Endothelial cell of umbilical vein (primary cell): Measurements from ENCODE around the gene DDX25. TPM values are rescaled to one million over a fixed set of nuclear protein-coding genes. Genes with fewer than 3 reads are reported as not detected.

Experiments
- BruUV-seq: library from RNA; stranded (reverse); fragments of 400-500 nt; replicated peaks from 2 replicates; lab custom pipeline; 2021; lab: Mats Ljungman, UMichigan
- CTCF ChIA-PET: fragments of 300-600, 350-600 bp; sonication (Branson Sonifier 250); formaldehyde crosslinking; loops from one replicate; lab custom pipeline; 2021; ENCODE audit warnings: antibody characterized with exemption, inconsistent platforms; lab: Charles Lee
- POLR2A ChIA-PET: fragments of 300-600, 350-600 bp; sonication (Branson Sonifier 250); formaldehyde crosslinking; loops from one replicate; lab custom pipeline; 2021; ENCODE audit warnings: antibody characterized with exemption, inconsistent platforms; lab: Charles Lee
- DNase-seq: peaks from one replicate; pipeline ENCODE4 v3.0.0-alpha.2; 2011; ENCODE audit warnings: low read depth, low spot score
- FAIRE-seq: peaks from 2 replicates; lab custom pipeline; 2011; peaks lifted over from hg19 to GRCh38; lab: Jason Lieb, UNC
- H2AFZ ChIP-seq: 2 replicates; pipeline ENCODE4 v1.6.0; 2012; ENCODE audit warnings: low read depth, low read length, control low read depth, inconsistent platforms
- H3K27ac ChIP-seq: 2 replicates; pipeline ENCODE4 v1.5.1; 2011; ENCODE audit warnings: low read depth, mild to moderate bottlenecking, control low read depth, low read length, moderate library complexity; ENCODE audit not compliant: insufficient read depth
- H3K27me3 ChIP-seq, 2 experiments: 2 replicates each; pipeline versions ENCODE4 v1.6.0 to v1.6.1; 2011; ENCODE audit warnings: low read length in 2 of 2, mixed read lengths in 1 of 2; ENCODE audit not compliant: control insufficient read depth in 2 of 2, insufficient read depth in 2 of 2
- H3K36me3 ChIP-seq, 2 experiments: 2 replicates in 1 of 2; 3 replicates in 1 of 2; pipeline ENCODE4 v1.5.1; 2011; ENCODE audit warnings: low read length in 2 of 2, mild to moderate bottlenecking in 1 of 2, moderate library complexity in 1 of 2; ENCODE audit not compliant: control insufficient read depth in 2 of 2, insufficient read depth in 2 of 2; ENCODE audit errors: extremely low read depth in 1 of 2
- H3K4me1 ChIP-seq: 3 replicates; pipeline ENCODE4 v1.5.1; 2011; ENCODE audit warnings: mild to moderate bottlenecking, low read length; ENCODE audit not compliant: control insufficient read depth, insufficient read depth; ENCODE audit errors: extremely low read depth
- H3K4me2 ChIP-seq: 2 replicates; pipeline ENCODE4 v1.6.1; 2011; ENCODE audit warnings: low read length, control low read depth, mixed read lengths; ENCODE audit not compliant: insufficient read depth
- H3K4me3 ChIP-seq, 3 experiments: fragments of 200-600 bp in 1 of 3; sonication (generic), shearing (Covaris generic) in 1 of 3; replicated peaks in 1 of 3; 2 replicates each; pipeline ENCODE4 v1.5.1; 2011 to 2016; ENCODE audit warnings: control low read depth in 3 of 3, low read length in 3 of 3, mild to moderate bottlenecking in 2 of 3, inconsistent platforms in 1 of 3, low read depth in 1 of 3, moderate library complexity in 1 of 3; ENCODE audit not compliant: insufficient read depth in 1 of 3
- H3K79me2 ChIP-seq: 2 replicates; pipeline ENCODE4 v1.6.0; 2012; ENCODE audit warnings: low read length, inconsistent platforms; ENCODE audit not compliant: control insufficient read depth, insufficient read depth
- H3K9ac ChIP-seq: replicated peaks from 2 replicates; pipeline ENCODE3; 2011; ENCODE audit warnings: low read length, control low read depth; ENCODE audit not compliant: insufficient read depth; ENCODE audit errors: extremely low read depth
- H3K9me1 ChIP-seq: replicated peaks from 3 replicates; pipeline ENCODE4 v1.6.0; 2011; ENCODE audit warnings: mild to moderate bottlenecking, low read length; ENCODE audit not compliant: control insufficient read depth, insufficient read depth; ENCODE audit errors: extremely low read depth
- H3K9me3 ChIP-seq: replicated peaks from 2 replicates; pipeline ENCODE4 v1.5.1; 2012; ENCODE audit warnings: low read length, inconsistent platforms; ENCODE audit not compliant: control insufficient read depth, insufficient read depth
- H4K20me1 ChIP-seq: replicated peaks from 2 replicates; pipeline ENCODE3; 2011; ENCODE audit warnings: mild to moderate bottlenecking, low read length; ENCODE audit not compliant: control insufficient read depth, insufficient read depth; ENCODE audit errors: extremely low read depth
- GATA2 ChIP-seq: IDR thresholded peaks from 2 replicates; pipeline ENCODE4 v1.7.0; 2011; ENCODE audit warnings: low read depth, mild to moderate bottlenecking, moderate library complexity, mixed read lengths, low read length; ENCODE audit not compliant: insufficient read length, insufficient read depth
- JUN ChIP-seq: IDR thresholded peaks from 2 replicates; pipeline ENCODE4 v1.6.1; 2011; ENCODE audit warnings: borderline replicate concordance, low read depth; ENCODE audit not compliant: insufficient read length, insufficient read depth
- MYC ChIP-seq: IDR thresholded peaks from one replicate; pipeline ENCODE4 v1.6.1; 2011; ENCODE audit warnings: mild to moderate bottlenecking, low read depth, low read length
- POLR2A ChIP-seq: IDR thresholded peaks from 2 replicates; pipeline ENCODE4 v1.6.1; 2012; ENCODE audit warnings: low read depth, mild to moderate bottlenecking, control low read depth, low read length
- POLR2AphosphoS5 ChIP-seq: IDR thresholded peaks from 2 replicates; pipeline ENCODE4 v1.6.1; 2012; ENCODE audit warnings: low read depth, mild to moderate bottlenecking, control low read depth, low read length, moderate library complexity; ENCODE audit not compliant: insufficient read depth
- dilution Hi-C: fragments of 300-500 bp; cut with MboI; formaldehyde crosslinking; loops from one replicate; pipeline ENCODE4 v1.15.0; 2019; ENCODE audit warnings: low sequenced_read_pairs; ENCODE audit not compliant: extremely low pct_ligation_motif_present
- intact Hi-C: fragments of 100-400 bp; cut with micrococcal nuclease; formaldehyde crosslinking; loops from one replicate; pipeline ENCODE4 v1.10.0; 2022
- polyA plus RNA-seq, 4 experiments: library from polyadenylated mRNA; depleted of rRNA in 3 of 4; stranded (reverse) in 3 of 4; unstranded in 1 of 4; fragments of >200 nt; gene quantifications; 2 replicates each; pipeline versions ENCODE4 v1.2.1 to v1.2.3, GENCODE V29; 2011 to 2012; ENCODE audit warnings: missing spikeins in 1 of 4
- total RNA-seq: library from RNA; stranded (reverse); gene quantifications from 2 replicates; pipeline ENCODE4 v1.2.3, GENCODE V29; 2021
- TF ChIP-seq, protein P1 (sequence below): IDR thresholded peaks from 2 replicates; pipeline ENCODE4 v1.6.1; 2011; ENCODE audit not compliant: insufficient read depth, insufficient read length
- TF ChIP-seq, protein P2 (sequence below), 2 donors: IDR thresholded peaks; 1 replicate in 1 of 2; 2 replicates in 1 of 2; pipeline ENCODE4 v1.5.1; 2011; ENCODE audit warnings: low read length in 2 of 2, mild to moderate bottlenecking in 2 of 2, moderate library complexity in 2 of 2, control low read depth in 1 of 2, inconsistent platforms in 1 of 2, low read depth in 1 of 2; ENCODE audit not compliant: insufficient read depth in 1 of 2; ENCODE audit errors: extremely low read depth in 1 of 2

Gene DDX25
- total and polyA plus RNA-seq, 2 donors (not counting 3 experiments of a cell fraction or from before 2014, with no cell fraction given), result not detected

DNA sequence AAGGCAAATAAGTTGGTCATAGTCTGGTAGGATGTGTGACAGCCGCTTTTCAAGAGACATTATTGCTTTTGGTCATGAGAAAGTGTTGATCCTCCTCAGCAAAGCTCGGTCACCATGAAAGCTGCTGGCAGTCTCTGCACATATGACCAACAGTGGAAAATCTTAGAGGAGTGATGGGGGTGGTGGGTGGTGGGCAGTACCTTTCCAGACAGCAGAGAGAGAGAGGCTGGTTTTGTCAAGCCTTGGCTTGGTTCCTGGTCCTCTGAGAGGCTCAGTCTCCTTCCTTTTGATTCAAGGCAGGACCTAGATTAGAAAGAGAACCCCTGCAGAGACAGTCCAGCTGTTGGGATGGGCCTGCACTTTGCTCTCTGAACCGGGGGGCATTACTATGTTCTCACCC, 21.5 kb downstream of the DDX25 start:
- Histone ChIP-seq H3K9me1 (no peaks in the 10 kb centered on the region), H2AFZ (no peak overlapping the region), H3K79me2 (no peaks in the 10 kb centered on the region), H3K9me3 (no peaks in the 10 kb centered on the region), H3K27me3 (peaks cover 2 to 7% of the 10 kb centered on the region in 2 experiments), H3K4me3 (no peak overlapping the region), H3K4me1 (no peaks in the 10 kb centered on the region), H3K9ac (no peak overlapping the region), H3K4me2 (no peak overlapping the region), H3K27ac (no peak overlapping the region), H4K20me1 (no peaks in the 10 kb centered on the region), H3K36me3 (no peaks in the 10 kb centered on the region)
- intact Hi-C loops, result loop anchor here (10.0 kb wide), 1 partner anchor 339 kb away; the partner anchor contains the start of genes FOXRED1 and SRPRA
- ChIA-PET CTCF (interaction anchor here (5.1 kb wide), 1 partner anchor 267 kb away, joined by 113 read pairs; no protein-coding TSS in a partner anchor), POLR2A (no interaction called here)
- FAIRE-seq, result no peak
- DNase-seq, result no peak
- no TSS peak for BruUV-seq
- dilution Hi-C loops, result no loop called here
- TF ChIP-seq GATA2 (no peak), POLR2AphosphoS5 (no peak), POLR2A (no peak), MYC (no peak), JUN (no peak)
- TF ChIP-seq, protein P1, sequence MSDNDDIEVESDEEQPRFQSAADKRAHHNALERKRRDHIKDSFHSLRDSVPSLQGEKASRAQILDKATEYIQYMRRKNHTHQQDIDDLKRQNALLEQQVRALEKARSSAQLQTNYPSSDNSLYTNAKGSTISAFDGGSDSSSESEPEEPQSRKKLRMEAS, result no peak
- TF ChIP-seq, protein P2, sequence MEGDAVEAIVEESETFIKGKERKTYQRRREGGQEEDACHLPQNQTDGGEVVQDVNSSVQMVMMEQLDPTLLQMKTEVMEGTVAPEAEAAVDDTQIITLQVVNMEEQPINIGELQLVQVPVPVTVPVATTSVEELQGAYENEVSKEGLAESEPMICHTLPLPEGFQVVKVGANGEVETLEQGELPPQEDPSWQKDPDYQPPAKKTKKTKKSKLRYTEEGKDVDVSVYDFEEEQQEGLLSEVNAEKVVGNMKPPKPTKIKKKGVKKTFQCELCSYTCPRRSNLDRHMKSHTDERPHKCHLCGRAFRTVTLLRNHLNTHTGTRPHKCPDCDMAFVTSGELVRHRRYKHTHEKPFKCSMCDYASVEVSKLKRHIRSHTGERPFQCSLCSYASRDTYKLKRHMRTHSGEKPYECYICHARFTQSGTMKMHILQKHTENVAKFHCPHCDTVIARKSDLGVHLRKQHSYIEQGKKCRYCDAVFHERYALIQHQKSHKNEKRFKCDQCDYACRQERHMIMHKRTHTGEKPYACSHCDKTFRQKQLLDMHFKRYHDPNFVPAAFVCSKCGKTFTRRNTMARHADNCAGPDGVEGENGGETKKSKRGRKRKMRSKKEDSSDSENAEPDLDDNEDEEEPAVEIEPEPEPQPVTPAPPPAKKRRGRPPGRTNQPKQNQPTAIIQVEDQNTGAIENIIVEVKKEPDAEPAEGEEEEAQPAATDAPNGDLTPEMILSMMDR (IDR thresholded peaks at IDR 0.05; ENCODE audit: extremely low read depth in 1 of 2, insufficient read depth in 1 of 2, low read depth in 1 of 2, low read length in 2 of 2), result no peak
